Peyer's patch (tissue), 4 donors: ENCODE data around the gene LRFN5.

Experiments used
- POLR2A ChIP-seq, 2 donors: fragments of 450-650 bp; IDR thresholded peaks; one replicate each; pipeline ENCODE4 v1.5.1; 2017; ENCODE audit warnings: antibody characterized with exemption in 2 of 2, mild to moderate bottlenecking in 2 of 2, moderate library complexity in 2 of 2
- TF ChIP-seq, protein P1 (sequence below), 6 experiments: fragments of 450-650 bp in 4 of 6; fragments of 200-600 bp in 2 of 6; sonication (generic) in 1 of 6; IDR thresholded peaks; one replicate each; pipeline ENCODE4 v1.5.1; 2017 to 2019; ENCODE audit warnings: antibody characterized with exemption in 6 of 6, mild to moderate bottlenecking in 3 of 6, moderate library complexity in 1 of 6

DNA sequence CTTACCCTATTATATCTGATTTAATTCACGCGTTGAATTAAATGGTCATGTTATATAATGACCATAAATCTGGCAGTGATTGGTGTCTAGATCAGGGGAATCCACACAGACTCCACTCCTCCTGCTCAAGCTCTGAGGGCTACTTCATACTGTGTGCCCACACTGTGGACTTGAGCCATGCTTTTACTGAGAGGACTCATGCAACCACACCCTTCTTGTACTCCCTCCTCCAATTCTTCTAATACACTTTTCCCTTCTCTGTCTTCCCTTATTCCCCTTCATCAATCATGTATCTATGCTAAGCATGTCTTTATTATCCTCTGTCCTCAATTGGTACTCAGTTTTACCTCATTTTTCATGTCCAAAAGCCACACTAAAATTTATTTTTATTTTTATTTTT, 37.7 kb upstream of the LRFN5 start:
- TF ChIP-seq, protein P1, sequence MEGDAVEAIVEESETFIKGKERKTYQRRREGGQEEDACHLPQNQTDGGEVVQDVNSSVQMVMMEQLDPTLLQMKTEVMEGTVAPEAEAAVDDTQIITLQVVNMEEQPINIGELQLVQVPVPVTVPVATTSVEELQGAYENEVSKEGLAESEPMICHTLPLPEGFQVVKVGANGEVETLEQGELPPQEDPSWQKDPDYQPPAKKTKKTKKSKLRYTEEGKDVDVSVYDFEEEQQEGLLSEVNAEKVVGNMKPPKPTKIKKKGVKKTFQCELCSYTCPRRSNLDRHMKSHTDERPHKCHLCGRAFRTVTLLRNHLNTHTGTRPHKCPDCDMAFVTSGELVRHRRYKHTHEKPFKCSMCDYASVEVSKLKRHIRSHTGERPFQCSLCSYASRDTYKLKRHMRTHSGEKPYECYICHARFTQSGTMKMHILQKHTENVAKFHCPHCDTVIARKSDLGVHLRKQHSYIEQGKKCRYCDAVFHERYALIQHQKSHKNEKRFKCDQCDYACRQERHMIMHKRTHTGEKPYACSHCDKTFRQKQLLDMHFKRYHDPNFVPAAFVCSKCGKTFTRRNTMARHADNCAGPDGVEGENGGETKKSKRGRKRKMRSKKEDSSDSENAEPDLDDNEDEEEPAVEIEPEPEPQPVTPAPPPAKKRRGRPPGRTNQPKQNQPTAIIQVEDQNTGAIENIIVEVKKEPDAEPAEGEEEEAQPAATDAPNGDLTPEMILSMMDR (IDR thresholded peaks at IDR 0.05) = no peak
- TF ChIP-seq POLR2A (IDR thresholded peaks at IDR 0.05) = no peak
